ENCODE data around the gene KIAA1217.
"Not testable (repeated sequence)": the region's sequence is repeated elsewhere in the genome, so short reads cannot be mapped to it uniquely, and the experiment has no call there.

Gene KIAA1217

GRCh38 chr10:24341371-24341770, 132.4 kb downstream of the KIAA1217 start:
- H3K27me3 ChIP-seq (ENCODE audit: insufficient read depth, low read length) = no peaks in the 10 kb centered on the region
- no peak overlapping the region for H3K9ac ChIP-seq (ENCODE audit: low read depth, low read length)
- H3K4me3 ChIP-seq (ENCODE audit: low read length) = no peak overlapping the region
- H3K4me1 ChIP-seq (ENCODE audit: insufficient read depth, low read length) = peaks cover 13% of the 10 kb centered on the region
- no peaks in the 10 kb centered on the region for H3K9me3 ChIP-seq (ENCODE audit: insufficient read depth, low read depth, low read length)
- no peaks in the 10 kb centered on the region for H3K36me3 ChIP-seq (ENCODE audit: insufficient read depth, low read length)
- 100% methylated on average over 1 of the region's 4 CpGs for WGBS
- no peak overlapping the region for H3K27ac ChIP-seq (ENCODE audit: low read depth, low read length)

GRCh38 chr10:24341897-24342296, 133.0 kb downstream of the KIAA1217 start:
- Histone ChIP-seq H3K36me3 (ENCODE audit: insufficient read depth, low read length) (no peaks in the 10 kb centered on the region), H3K4me1 (ENCODE audit: insufficient read depth, low read length) (peaks cover 13% of the 10 kb centered on the region), H3K9ac (ENCODE audit: low read depth, low read length) (no peak overlapping the region), H3K9me3 (ENCODE audit: insufficient read depth, low read depth, low read length) (no peaks in the 10 kb centered on the region), H3K4me3 (ENCODE audit: low read length) (no peak overlapping the region), H3K27ac (ENCODE audit: low read depth, low read length) (no peak overlapping the region), H3K27me3 (ENCODE audit: insufficient read depth, low read length) (no peaks in the 10 kb centered on the region)
- 77% methylated on average over 1 of the region's 2 CpGs for WGBS

GRCh38 chr10:24343686-24344085, 134.7 kb downstream of the KIAA1217 start:
- Histone ChIP-seq H3K4me3 (ENCODE audit: low read length) (no peak overlapping the region), H3K27me3 (ENCODE audit: insufficient read depth, low read length) (no peaks in the 10 kb centered on the region), H3K4me1 (ENCODE audit: insufficient read depth, low read length) (peaks cover 25% of the 10 kb centered on the region), H3K27ac (ENCODE audit: low read depth, low read length) (no peak overlapping the region), H3K9ac (ENCODE audit: low read depth, low read length) (no peak overlapping the region), H3K9me3 (ENCODE audit: insufficient read depth, low read depth, low read length) (no peaks in the 10 kb centered on the region), H3K36me3 (ENCODE audit: insufficient read depth, low read length) (no peaks in the 10 kb centered on the region)
- WGBS = 97% methylated on average over 3 of the region's 4 CpGs

- Histone ChIP-seq H3K4me1 (ENCODE audit: insufficient read depth, low read length) (peaks cover 27% of the 10 kb centered on the region), H3K36me3 (ENCODE audit: insufficient read depth, low read length) (no peaks in the 10 kb centered on the region), H3K9ac (ENCODE audit: low read depth, low read length) (no peak overlapping the region), H3K4me3 (ENCODE audit: low read length) (no peak overlapping the region), H3K27me3 (ENCODE audit: insufficient read depth, low read length) (no peaks in the 10 kb centered on the region), H3K27ac (ENCODE audit: low read depth, low read length) (no peak overlapping the region), H3K9me3 (ENCODE audit: insufficient read depth, low read depth, low read length) (no peaks in the 10 kb centered on the region)
- WGBS = 94% methylated on average over 4 of the region's 4 CpGs
These were observed 135.3 kb downstream of the KIAA1217 start for GRCh38 chr10:24344279-24344678.

GRCh38 chr10:24344695-24345463, 135.9 kb downstream of the KIAA1217 start:
- WGBS = 97% methylated on average over 7 of the region's 7 CpGs
- Histone ChIP-seq H3K27me3 (ENCODE audit: insufficient read depth, low read length) (no peaks in the 10 kb centered on the region), H3K9ac (ENCODE audit: low read depth, low read length) (no peak overlapping the region), H3K4me1 (ENCODE audit: insufficient read depth, low read length) (peaks cover 32% of the 10 kb centered on the region), H3K27ac (ENCODE audit: low read depth, low read length) (no peak overlapping the region), H3K4me3 (ENCODE audit: low read length) (no peak overlapping the region), H3K36me3 (ENCODE audit: insufficient read depth, low read length) (no peaks in the 10 kb centered on the region), H3K9me3 (ENCODE audit: insufficient read depth, low read depth, low read length) (no peaks in the 10 kb centered on the region)

GRCh38 chr10:24346877-24347519, 138.1 kb downstream of the KIAA1217 start:
- Histone ChIP-seq H3K9ac (ENCODE audit: low read depth, low read length) (no peak overlapping the region), H3K27ac (ENCODE audit: low read depth, low read length) (no peak overlapping the region), H3K27me3 (ENCODE audit: insufficient read depth, low read length) (no peaks in the 10 kb centered on the region), H3K9me3 (ENCODE audit: insufficient read depth, low read depth, low read length) (no peaks in the 10 kb centered on the region), H3K4me3 (ENCODE audit: low read length) (no peak overlapping the region), H3K4me1 (ENCODE audit: insufficient read depth, low read length) (peaks cover 42% of the 10 kb centered on the region), H3K36me3 (ENCODE audit: insufficient read depth, low read length) (no peaks in the 10 kb centered on the region)
- WGBS = 82% methylated on average over 2 of the region's 5 CpGs

GRCh38 chr10:24349379-24350001, 140.6 kb downstream of the KIAA1217 start:
- H3K4me1 ChIP-seq (ENCODE audit: insufficient read depth, low read length) = peaks cover 56% of the 10 kb centered on the region
- H3K27ac ChIP-seq (ENCODE audit: low read depth, low read length) = no peak overlapping the region
- no peaks in the 10 kb centered on the region for H3K9me3 ChIP-seq (ENCODE audit: insufficient read depth, low read depth, low read length)
- no peaks in the 10 kb centered on the region for H3K27me3 ChIP-seq (ENCODE audit: insufficient read depth, low read length)
- WGBS = 93% methylated on average over 3 of the region's 3 CpGs
- H3K4me3 ChIP-seq (ENCODE audit: low read length) = no peak overlapping the region
- no peaks in the 10 kb centered on the region for H3K36me3 ChIP-seq (ENCODE audit: insufficient read depth, low read length)
- H3K9ac ChIP-seq (ENCODE audit: low read depth, low read length) = no peak overlapping the region

GRCh38 chr10:24350070-24350921, 141.4 kb downstream of the KIAA1217 start:
- 87% methylated on average over 8 of the region's 9 CpGs for WGBS
- Histone ChIP-seq H3K36me3 (ENCODE audit: insufficient read depth, low read length) (no peaks in the 10 kb centered on the region), H3K9me3 (ENCODE audit: insufficient read depth, low read depth, low read length) (no peaks in the 10 kb centered on the region), H3K9ac (ENCODE audit: low read depth, low read length) (no peak overlapping the region), H3K27me3 (ENCODE audit: insufficient read depth, low read length) (no peaks in the 10 kb centered on the region), H3K4me3 (ENCODE audit: low read length) (no peak overlapping the region), H3K27ac (ENCODE audit: low read depth, low read length) (no peak overlapping the region), H3K4me1 (ENCODE audit: insufficient read depth, low read length) (peaks cover 56% of the 10 kb centered on the region)

- H3K4me3 ChIP-seq (ENCODE audit: low read length); H3K9me3 ChIP-seq (ENCODE audit: insufficient read depth, low read depth, low read length); H3K27me3 ChIP-seq (ENCODE audit: insufficient read depth, low read length); H3K27ac ChIP-seq (ENCODE audit: low read depth, low read length); H3K9ac ChIP-seq (ENCODE audit: low read depth, low read length); H3K36me3 ChIP-seq (ENCODE audit: insufficient read depth, low read length): not testable (repeated sequence)
- 96% methylated on average over 7 of the region's 7 CpGs for WGBS
- peaks cover 56% of the 10 kb centered on the region for H3K4me1 ChIP-seq (ENCODE audit: insufficient read depth, low read length)
These were observed 141.9 kb downstream of the KIAA1217 start for GRCh38 chr10:24350922-24351225.

- Histone ChIP-seq H3K36me3 (ENCODE audit: insufficient read depth, low read length) (no peaks in the 10 kb centered on the region), H3K9me3 (ENCODE audit: insufficient read depth, low read depth, low read length) (no peaks in the 10 kb centered on the region), H3K4me3 (ENCODE audit: low read length) (no peak overlapping the region), H3K9ac (ENCODE audit: low read depth, low read length) (no peak overlapping the region), H3K27ac (ENCODE audit: low read depth, low read length) (0 out of 2 replicates have a peak overlapping the region, but pooled peaks have one; percentile 5), H3K4me1 (ENCODE audit: insufficient read depth, low read length) (peaks cover 60% of the 10 kb centered on the region), H3K27me3 (ENCODE audit: insufficient read depth, low read length) (no peaks in the 10 kb centered on the region)
- WGBS = 84% methylated on average over 4 of the region's 4 CpGs
These were observed 143.0 kb downstream of the KIAA1217 start for GRCh38 chr10:24351961-24352360.

GRCh38 chr10:24352399-24352798, 143.5 kb downstream of the KIAA1217 start:
- H3K9ac ChIP-seq (ENCODE audit: low read depth, low read length) = no peak overlapping the region
- 88% methylated on average over 2 of the region's 2 CpGs for WGBS
- H3K4me1 ChIP-seq (ENCODE audit: insufficient read depth, low read length) = peaks cover 63% of the 10 kb centered on the region
- H3K4me3 ChIP-seq (ENCODE audit: low read length) = no peak overlapping the region
- H3K9me3 ChIP-seq (ENCODE audit: insufficient read depth, low read depth, low read length) = no peaks in the 10 kb centered on the region
- H3K27ac ChIP-seq (ENCODE audit: low read depth, low read length) = no peak overlapping the region
- no peaks in the 10 kb centered on the region for H3K36me3 ChIP-seq (ENCODE audit: insufficient read depth, low read length)
- no peaks in the 10 kb centered on the region for H3K27me3 ChIP-seq (ENCODE audit: insufficient read depth, low read length)
